GM21825 (cell line): Measurements from ENCODE around the gene SUGT1.

Source experiments
- ATAC-seq: cut with Tn5 transposase; IDR thresholded peaks from one replicate; pipeline ENCODE4 v1.9.1; 2021; ENCODE audit warnings: mild to moderate bottlenecking, moderate library complexity; ENCODE audit not compliant: unreplicated experiment

The SUGT1 gene

GRCh38 chr13:52736891-52737290, 84.3 kb downstream of the SUGT1 start:
- ATAC-seq = no peak

GRCh38 chr13:52737451-52737850, 84.8 kb downstream of the SUGT1 start:
- ATAC-seq = no peak

GRCh38 chr13:52737965-52738364, 85.3 kb downstream of the SUGT1 start:
- no peak for ATAC-seq

GRCh38 chr13:52738719-52739467, 86.3 kb downstream of the SUGT1 start:
- ATAC-seq = no peak

- ATAC-seq = no peak
These were observed 86.9 kb downstream of the SUGT1 start, which contains the start of gene CNMD for GRCh38 chr13:52739468-52740071. CNMD (minus strand) TSS chr13:52739820; CDS start chr13:52739701, 119 bp downstream.

- ATAC-seq = no peak
These were observed 90.9 kb downstream of the SUGT1 start for GRCh38 chr13:52743569-52743968.

- ATAC-seq = no peak
These were observed 91.4 kb downstream of the SUGT1 start for GRCh38 chr13:52743988-52744387.

GRCh38 chr13:52744842-52745375, 92.3 kb downstream of the SUGT1 start:
- no peak for ATAC-seq

- ATAC-seq = no peak
These were observed 93.5 kb downstream of the SUGT1 start for GRCh38 chr13:52746141-52746540.

- ATAC-seq = no peak
These were observed 96.8 kb downstream of the SUGT1 start for GRCh38 chr13:52749419-52749818.
